Measurements from ENCODE around the gene RPUSD3. TPM values are rescaled to one million over a fixed set of nuclear protein-coding genes. Genes with fewer than 3 reads are reported as not detected.
"Not testable (repeated sequence)": the region's sequence is repeated elsewhere in the genome, so short reads cannot be mapped to it uniquely, and the experiment has no call there.

The RPUSD3 gene
- total and polyA plus RNA-seq, 2 donors (not counting 3 experiments of a cell fraction or from before 2014, with no cell fraction given), result 38.9 to 56.6 TPM

DNA sequence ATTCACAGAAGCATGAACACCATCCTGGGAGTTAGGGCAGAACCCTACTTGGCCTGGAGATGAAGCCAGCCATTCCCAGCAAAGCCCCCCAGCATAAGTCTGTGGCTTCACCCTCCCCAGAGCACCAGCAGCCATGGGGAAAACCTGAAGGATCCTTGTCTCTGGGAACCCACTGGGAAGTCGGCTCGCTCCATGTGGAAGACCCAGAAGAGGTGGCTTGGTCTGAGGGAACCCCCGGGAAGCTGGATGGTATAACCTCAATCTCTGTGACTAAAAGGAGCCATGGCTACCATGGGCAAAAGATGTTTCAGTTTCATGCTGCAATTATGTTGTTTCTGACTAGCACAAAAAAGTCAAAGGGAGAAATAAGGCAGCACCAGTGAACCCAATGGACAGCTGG, 11.8 kb upstream of the RPUSD3 start:
- no peak overlapping the region for H3K4me3 ChIP-seq (replicated peaks in 1 of 3; ENCODE audit: insufficient read depth in 1 of 3, low read depth in 1 of 3, low read length in 3 of 3)
- CTCF ChIA-PET, result no interaction called here
- H3K27ac ChIP-seq (ENCODE audit: insufficient read depth, low read depth, low read length), result no peak overlapping the region
- no peaks in the 10 kb centered on the region for H3K9me3 ChIP-seq (replicated peaks; ENCODE audit: control insufficient read depth, insufficient read depth, low read length)
- BruUV-seq (replicated peaks), result no TSS peak
- FAIRE-seq, result peak; percentile 57
- no peak overlapping the region for H2AFZ ChIP-seq (ENCODE audit: low read depth, low read length)
- TF ChIP-seq POLR2A (IDR thresholded peaks at IDR 0.05; ENCODE audit: low read depth, low read length) (no peak), EZH2 (IDR thresholded peaks at IDR 0.05; ENCODE audit: borderline replicate concordance, low read depth, low read length, severe bottlenecking) (no peak), POLR2AphosphoS5 (IDR thresholded peaks at IDR 0.05; ENCODE audit: insufficient read depth, low read depth, low read length) (no peak), FOS (IDR thresholded peaks at IDR 0.05; ENCODE audit: borderline replicate concordance, insufficient read depth, low read length) (no peak), MYC (IDR thresholded peaks at IDR 0.05; ENCODE audit: low read depth, low read length) (no peak), CTCF (IDR thresholded peaks at IDR 0.05; ENCODE audit: extremely low read depth in 1 of 2, insufficient read depth in 1 of 2, low read depth in 1 of 2, low read length in 2 of 2) (no peak), MAX (IDR thresholded peaks at IDR 0.05; ENCODE audit: insufficient read depth, insufficient read length) (no peak), JUN (IDR thresholded peaks at IDR 0.05; ENCODE audit: borderline replicate concordance, insufficient read depth, insufficient read length, low read depth) (no peak), GATA2 (IDR thresholded peaks at IDR 0.05; ENCODE audit: insufficient read depth, insufficient read length, low read depth, low read length) (no peak)
- no peaks in the 10 kb centered on the region for H3K36me3 ChIP-seq (ENCODE audit: control insufficient read depth in 2 of 2, extremely low read depth in 1 of 2, insufficient read depth in 2 of 2, low read length in 2 of 2)
- dilution Hi-C loops (cut with MboI; ENCODE audit: extremely low pct_ligation_motif_present, low sequenced_read_pairs) (no loop called here), intact Hi-C loops (cut with micrococcal nuclease) (no loop called here)
- no peaks in the 10 kb centered on the region for H4K20me1 ChIP-seq (replicated peaks; ENCODE audit: control insufficient read depth, extremely low read depth, insufficient read depth, low read length)
- no peaks in the 10 kb centered on the region for H3K79me2 ChIP-seq (ENCODE audit: control insufficient read depth, insufficient read depth, low read length)
- H3K9ac ChIP-seq (replicated peaks; ENCODE audit: extremely low read depth, insufficient read depth, low read length), result no peak overlapping the region
- H3K27me3 ChIP-seq (ENCODE audit: control insufficient read depth in 2 of 2, insufficient read depth in 2 of 2, low read length in 2 of 2), result no peaks in the 10 kb centered on the region
- no peaks in the 10 kb centered on the region for H3K4me1 ChIP-seq (ENCODE audit: control insufficient read depth, extremely low read depth, insufficient read depth, low read length)
- no peak overlapping the region for H3K4me2 ChIP-seq (ENCODE audit: insufficient read depth, low read length)
- POLR2A ChIA-PET, result no interaction called here
- no peak for DNase-seq (ENCODE audit: low read depth, low spot score)
- H3K9me1 ChIP-seq (replicated peaks; ENCODE audit: control insufficient read depth, extremely low read depth, insufficient read depth, low read length), result no peaks in the 10 kb centered on the region

- BruUV-seq (replicated peaks); H2AFZ ChIP-seq (ENCODE audit: low read depth, low read length); H3K27me3 ChIP-seq (ENCODE audit: control insufficient read depth in 2 of 2, insufficient read depth in 2 of 2, low read length in 2 of 2); H3K79me2 ChIP-seq (ENCODE audit: control insufficient read depth, insufficient read depth, low read length); H3K9ac ChIP-seq (replicated peaks; ENCODE audit: extremely low read depth, insufficient read depth, low read length); H3K4me1 ChIP-seq (ENCODE audit: control insufficient read depth, extremely low read depth, insufficient read depth, low read length); dilution Hi-C loops (cut with MboI; ENCODE audit: extremely low pct_ligation_motif_present, low sequenced_read_pairs); H3K9me1 ChIP-seq (replicated peaks; ENCODE audit: control insufficient read depth, extremely low read depth, insufficient read depth, low read length); H3K36me3 ChIP-seq (ENCODE audit: control insufficient read depth in 2 of 2, extremely low read depth in 1 of 2, insufficient read depth in 2 of 2, low read length in 2 of 2); intact Hi-C loops (cut with micrococcal nuclease); H3K9me3 ChIP-seq (replicated peaks; ENCODE audit: control insufficient read depth, insufficient read depth, low read length); H3K4me3 ChIP-seq (replicated peaks in 1 of 3; ENCODE audit: insufficient read depth in 1 of 3, low read depth in 1 of 3, low read length in 3 of 3); POLR2A ChIA-PET; H3K4me2 ChIP-seq (ENCODE audit: insufficient read depth, low read length); H4K20me1 ChIP-seq (replicated peaks; ENCODE audit: control insufficient read depth, extremely low read depth, insufficient read depth, low read length); DNase-seq (ENCODE audit: low read depth, low spot score); FAIRE-seq; H3K27ac ChIP-seq (ENCODE audit: insufficient read depth, low read depth, low read length): not testable (repeated sequence)
- CTCF ChIA-PET, result interaction anchor here (1.2 kb wide), 1 partner anchor 78 kb away, joined by 4 read pairs; no protein-coding TSS in a partner anchor
These were observed 10.6 kb upstream of the RPUSD3 start for GRCh38 chr3:9854291-9854940.

Data from endothelial cell of umbilical vein (primary cell).